Measurements from ENCODE around the gene EML4. TPM values are rescaled to one million over a fixed set of nuclear protein-coding genes. Genes with fewer than 3 reads are reported as not detected.

EML4 gene
- total and polyA plus RNA-seq, 9 donors = 11.6 to 46.5 (median 31.5) TPM

- Histone ChIP-seq H3K27me3 (no peaks in the 10 kb centered on the region), H3K9me3 (no peaks in the 10 kb centered on the region), H3K36me3 (no peaks in the 10 kb centered on the region), H3K4me1 (ENCODE audit: insufficient read depth) (no peaks in the 10 kb centered on the region), H3K4me3 (no peak overlapping the region), H3K27ac (no peak overlapping the region)
- DNase-seq = no peak
- no peak for TF ChIP-seq EP300 (IDR thresholded peaks at IDR 0.05)
- TF ChIP-seq CTCF (IDR thresholded peaks at IDR 0.05) = no peak
- 91 to 96% (median 94%) methylated on average over 5 of the region's 5 CpGs for WGBS, 3 donors
- intact Hi-C loops (cut with DNase I) = loop anchor here in 1 of 4 donors (5.0 kb wide), 1 partner anchor 1168 kb away; no protein-coding TSS in a partner anchor
Measured at GRCh38 chr2:42319265-42319664, 150.1 kb downstream of the EML4 start.

- no peaks in the 10 kb centered on the region for H3K27me3 ChIP-seq
- intact Hi-C loops (cut with DNase I) = loop anchor here in 1 of 4 donors (10.0 kb wide), 1 partner anchor 227 kb away; no protein-coding TSS in a partner anchor
- no peaks in the 10 kb centered on the region for H3K4me1 ChIP-seq (ENCODE audit: insufficient read depth)
- TF ChIP-seq EP300 (IDR thresholded peaks at IDR 0.05) (no peak), CTCF (IDR thresholded peaks at IDR 0.05) (no peak), POLR2A (IDR thresholded peaks at IDR 0.05) (no peak)
- no peak overlapping the region for H3K27ac ChIP-seq
- DNase-seq = no peak
- H3K36me3 ChIP-seq = no peaks in the 10 kb centered on the region
- H3K4me3 ChIP-seq = no peak overlapping the region
- 67 to 89% (median 82%) methylated on average over 2 of the region's 2 CpGs for WGBS, 3 donors
- no peaks in the 10 kb centered on the region for H3K9me3 ChIP-seq
Measured at GRCh38 chr2:42321452-42322064, 152.4 kb downstream of the EML4 start.

- H3K27me3 ChIP-seq = no peaks in the 10 kb centered on the region
- WGBS, 3 donors = 94 to 98% (median 96%) methylated on average over 4 of the region's 4 CpGs
- H3K36me3 ChIP-seq = no peaks in the 10 kb centered on the region
- intact Hi-C loops (cut with DNase I) = loop anchor here in 1 of 4 donors (10.0 kb wide), 1 partner anchor 229 kb away; no protein-coding TSS in a partner anchor
- no peak overlapping the region for H3K27ac ChIP-seq
- no peak for TF ChIP-seq EP300 (IDR thresholded peaks at IDR 0.05)
- TF ChIP-seq CTCF (IDR thresholded peaks at IDR 0.05) = no peak
- TF ChIP-seq POLR2A (IDR thresholded peaks at IDR 0.05) = no peak
- H3K4me1 ChIP-seq (ENCODE audit: insufficient read depth) = no peaks in the 10 kb centered on the region
- no peak overlapping the region for H3K4me3 ChIP-seq
- no peaks in the 10 kb centered on the region for H3K9me3 ChIP-seq
- DNase-seq = no peak
Measured at GRCh38 chr2:42324244-42324643, 155.1 kb downstream of the EML4 start.

- Histone ChIP-seq H3K9me3 (no peaks in the 10 kb centered on the region), H3K36me3 (no peaks in the 10 kb centered on the region), H3K27me3 (no peaks in the 10 kb centered on the region), H3K4me3 (no peak overlapping the region), H3K27ac (no peak overlapping the region), H3K4me1 (ENCODE audit: insufficient read depth) (peaks cover 5% of the 10 kb centered on the region)
- WGBS, 3 donors = 92 to 97% (median 93%) methylated on average over 2 of the region's 2 CpGs
- DNase-seq = no peak
- TF ChIP-seq CTCF (IDR thresholded peaks at IDR 0.05) (no peak), EP300 (IDR thresholded peaks at IDR 0.05) (no peak), POLR2A (IDR thresholded peaks at IDR 0.05) (no peak)
- intact Hi-C loops (cut with DNase I) = loop anchor here in 1 of 4 donors (10.0 kb wide), 1 partner anchor 230 kb away; no protein-coding TSS in a partner anchor
Measured at GRCh38 chr2:42324949-42325348, 155.8 kb downstream of the EML4 start.

All from ovary (tissue), 9 donors.